ENCODE measurements around the gene MYD88. TPM values are rescaled to one million over a fixed set of nuclear protein-coding genes. Genes with fewer than 3 reads are reported as not detected.

MYD88 gene
- total and polyA plus RNA-seq, 7 donors, result 2.9 to 7.0 (median 4.4) TPM

DNA sequence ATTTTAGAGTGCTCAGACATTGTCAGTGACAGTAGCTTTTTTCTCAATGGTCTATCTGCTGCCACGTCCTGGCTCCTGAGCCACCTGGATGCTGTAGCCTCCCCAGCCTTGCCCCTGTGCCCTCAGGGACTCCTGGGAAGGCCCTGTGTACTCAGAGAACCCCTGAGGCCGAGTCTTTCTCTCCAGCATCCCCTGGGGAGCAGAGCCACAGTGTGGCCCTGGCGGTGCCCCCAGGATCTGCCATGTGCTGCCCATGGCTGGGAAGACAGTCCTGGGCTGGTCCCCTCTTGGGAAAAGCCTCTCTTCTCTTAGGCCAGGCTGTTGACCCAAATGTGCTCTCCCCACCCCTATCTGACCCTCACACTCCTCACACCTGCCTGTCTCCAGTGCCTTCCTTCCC is 5.0 kb downstream of the MYD88 start:
- DNase-seq (no peak), ATAC-seq (no peak)
- Histone ChIP-seq H3K4me3 (no peak overlapping the region), H3K4me1 (peaks cover 3% of the 10 kb centered on the region), H3K27ac (no peak overlapping the region), H3K27me3 (ENCODE audit: insufficient read depth in 3 of 3, low read length in 2 of 3) (no peaks in the 10 kb centered on the region), H3K9me3 (peaks cover 3% of the 10 kb centered on the region), H3K36me3 (ENCODE audit: insufficient read depth in 1 of 2, low read depth in 1 of 2) (peaks cover 0 to 13% of the 10 kb centered on the region in 2 donors)
- intact Hi-C loops (cut with DNase I), result no loop called here
- TF ChIP-seq, protein P1, sequence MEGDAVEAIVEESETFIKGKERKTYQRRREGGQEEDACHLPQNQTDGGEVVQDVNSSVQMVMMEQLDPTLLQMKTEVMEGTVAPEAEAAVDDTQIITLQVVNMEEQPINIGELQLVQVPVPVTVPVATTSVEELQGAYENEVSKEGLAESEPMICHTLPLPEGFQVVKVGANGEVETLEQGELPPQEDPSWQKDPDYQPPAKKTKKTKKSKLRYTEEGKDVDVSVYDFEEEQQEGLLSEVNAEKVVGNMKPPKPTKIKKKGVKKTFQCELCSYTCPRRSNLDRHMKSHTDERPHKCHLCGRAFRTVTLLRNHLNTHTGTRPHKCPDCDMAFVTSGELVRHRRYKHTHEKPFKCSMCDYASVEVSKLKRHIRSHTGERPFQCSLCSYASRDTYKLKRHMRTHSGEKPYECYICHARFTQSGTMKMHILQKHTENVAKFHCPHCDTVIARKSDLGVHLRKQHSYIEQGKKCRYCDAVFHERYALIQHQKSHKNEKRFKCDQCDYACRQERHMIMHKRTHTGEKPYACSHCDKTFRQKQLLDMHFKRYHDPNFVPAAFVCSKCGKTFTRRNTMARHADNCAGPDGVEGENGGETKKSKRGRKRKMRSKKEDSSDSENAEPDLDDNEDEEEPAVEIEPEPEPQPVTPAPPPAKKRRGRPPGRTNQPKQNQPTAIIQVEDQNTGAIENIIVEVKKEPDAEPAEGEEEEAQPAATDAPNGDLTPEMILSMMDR (IDR thresholded peaks at IDR 0.05), result no peak
- 59 to 73% (median 65%) methylated on average over 3 of the region's 3 CpGs for WGBS, 3 donors

DNA sequence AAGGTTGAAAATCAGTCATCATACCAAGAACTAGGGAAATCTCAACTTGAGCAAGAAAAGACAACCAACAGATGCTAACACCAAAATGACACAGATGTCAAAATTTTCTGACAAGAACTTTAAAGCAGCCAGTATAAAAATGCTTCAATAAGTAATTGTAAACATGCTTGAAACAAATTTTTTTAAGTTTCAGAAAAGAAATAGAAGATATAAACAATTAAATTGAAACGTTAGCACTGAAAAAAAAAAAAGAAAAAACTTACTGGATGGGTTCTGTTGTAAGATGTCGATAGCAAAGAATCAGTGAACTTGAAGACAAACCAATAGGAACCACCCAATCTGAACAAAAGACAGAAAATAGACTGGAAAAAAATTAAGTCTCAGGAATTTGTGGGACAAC is 8.0 kb downstream of the MYD88 start:
- TF ChIP-seq, protein P1 (IDR thresholded peaks at IDR 0.05), result no peak
- ATAC-seq (no peak), DNase-seq (no peak)
- Histone ChIP-seq H3K9me3 (peaks cover 3% of the 10 kb centered on the region), H3K4me1 (no peaks in the 10 kb centered on the region), H3K36me3 (ENCODE audit: insufficient read depth in 1 of 2, low read depth in 1 of 2) (peaks cover 0 to 9% of the 10 kb centered on the region in 2 donors), H3K27ac (no peak overlapping the region), H3K27me3 (ENCODE audit: insufficient read depth in 3 of 3, low read length in 2 of 3) (no peaks in the 10 kb centered on the region), H3K4me3 (no peak overlapping the region)
- intact Hi-C loops (cut with DNase I), result no loop called here
- WGBS, 3 donors, result 82 to 91% (median 87%) methylated on average over 2 of the region's 2 CpGs

DNA sequence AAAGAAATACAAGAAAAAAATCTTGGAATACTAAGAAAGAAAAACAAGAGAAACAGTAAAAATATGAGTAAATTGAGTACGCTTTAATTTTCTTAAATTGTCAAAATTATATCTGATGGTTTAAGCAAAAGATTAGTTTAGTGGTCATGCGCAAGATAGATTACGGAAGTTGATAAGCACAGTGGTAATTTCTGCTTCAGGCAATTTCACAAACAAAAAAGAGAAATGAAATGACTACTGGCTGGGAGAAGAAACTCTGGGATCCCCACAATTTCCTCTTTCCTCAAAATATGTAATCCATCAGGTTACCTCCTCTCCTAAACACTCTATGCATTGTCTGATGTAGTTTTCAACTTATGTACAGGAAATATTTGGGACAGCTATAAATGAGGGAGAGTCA is 9.0 kb downstream of the MYD88 start:
- TF ChIP-seq, protein P1 (IDR thresholded peaks at IDR 0.05), result no peak
- Histone ChIP-seq H3K27ac (no peak overlapping the region), H3K4me3 (no peak overlapping the region), H3K27me3 (ENCODE audit: insufficient read depth in 3 of 3, low read length in 2 of 3) (no peaks in the 10 kb centered on the region), H3K4me1 (no peaks in the 10 kb centered on the region), H3K36me3 (ENCODE audit: insufficient read depth in 1 of 2, low read depth in 1 of 2) (peaks cover 0 to under 1% of the 10 kb centered on the region in 2 donors), H3K9me3 (peaks cover 3% of the 10 kb centered on the region)
- DNase-seq, result no peak
- intact Hi-C loops (cut with DNase I), result no loop called here
- ATAC-seq, result no peak
- 94 to 96% (median 94%) methylated on average over 3 of the region's 3 CpGs for WGBS, 3 donors

DNA sequence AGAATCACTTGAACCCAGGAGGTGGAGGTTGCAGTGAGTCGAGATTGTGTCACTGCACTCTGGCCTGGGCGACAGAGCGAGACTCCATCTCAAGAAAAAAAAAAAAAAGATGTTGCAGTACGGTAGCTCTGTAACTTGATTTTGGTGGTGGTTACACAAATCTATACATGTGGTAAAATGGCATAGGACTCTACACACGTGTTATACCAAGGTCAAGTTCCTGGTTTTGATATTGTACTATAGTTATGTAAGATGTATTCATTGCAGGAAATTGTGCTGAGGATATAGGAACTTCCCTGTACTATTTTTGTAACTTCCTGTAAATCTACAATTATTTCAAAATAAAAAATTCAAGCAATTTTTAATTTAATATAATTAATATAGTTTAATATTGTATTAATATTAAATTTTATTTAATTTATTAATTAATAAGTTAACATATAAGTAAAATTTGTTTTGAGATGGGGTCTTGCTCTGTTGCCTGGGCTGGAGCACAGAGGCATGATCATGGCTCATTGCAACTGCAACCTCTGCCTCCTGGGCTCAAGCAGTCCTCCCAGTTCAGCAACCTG is 9.9 kb downstream of the MYD88 start:
- no peak for ATAC-seq

More for the DNA sequence above, 9.9 kb downstream of the MYD88 start:
- intact Hi-C loops (cut with DNase I), result no loop called here
- Histone ChIP-seq H3K27me3 (ENCODE audit: insufficient read depth in 3 of 3, low read length in 2 of 3) (no peaks in the 10 kb centered on the region), H3K36me3 (ENCODE audit: insufficient read depth in 1 of 2, low read depth in 1 of 2) (no peaks in the 10 kb centered on the region), H3K27ac (no peak overlapping the region), H3K9me3 (peaks cover 3% of the 10 kb centered on the region), H3K4me3 (no peak overlapping the region), H3K4me1 (no peaks in the 10 kb centered on the region)
- WGBS, 3 donors, result 75 to 84% (median 80%) methylated on average over 5 of the region's 5 CpGs
- DNase-seq, result no peak
- TF ChIP-seq, protein P1 (IDR thresholded peaks at IDR 0.05), result no peak

All from psoas muscle (tissue), 8 donors.